Measurements from ENCODE around the gene CST6.
A peak's percentile ranks its signal among the peaks of the same experiment; 100 is the strongest.
"Not testable (repeated sequence)": the region's sequence is repeated elsewhere in the genome, so short reads cannot be mapped to it uniquely, and the experiment has no call there.

CST6 gene

DNA sequence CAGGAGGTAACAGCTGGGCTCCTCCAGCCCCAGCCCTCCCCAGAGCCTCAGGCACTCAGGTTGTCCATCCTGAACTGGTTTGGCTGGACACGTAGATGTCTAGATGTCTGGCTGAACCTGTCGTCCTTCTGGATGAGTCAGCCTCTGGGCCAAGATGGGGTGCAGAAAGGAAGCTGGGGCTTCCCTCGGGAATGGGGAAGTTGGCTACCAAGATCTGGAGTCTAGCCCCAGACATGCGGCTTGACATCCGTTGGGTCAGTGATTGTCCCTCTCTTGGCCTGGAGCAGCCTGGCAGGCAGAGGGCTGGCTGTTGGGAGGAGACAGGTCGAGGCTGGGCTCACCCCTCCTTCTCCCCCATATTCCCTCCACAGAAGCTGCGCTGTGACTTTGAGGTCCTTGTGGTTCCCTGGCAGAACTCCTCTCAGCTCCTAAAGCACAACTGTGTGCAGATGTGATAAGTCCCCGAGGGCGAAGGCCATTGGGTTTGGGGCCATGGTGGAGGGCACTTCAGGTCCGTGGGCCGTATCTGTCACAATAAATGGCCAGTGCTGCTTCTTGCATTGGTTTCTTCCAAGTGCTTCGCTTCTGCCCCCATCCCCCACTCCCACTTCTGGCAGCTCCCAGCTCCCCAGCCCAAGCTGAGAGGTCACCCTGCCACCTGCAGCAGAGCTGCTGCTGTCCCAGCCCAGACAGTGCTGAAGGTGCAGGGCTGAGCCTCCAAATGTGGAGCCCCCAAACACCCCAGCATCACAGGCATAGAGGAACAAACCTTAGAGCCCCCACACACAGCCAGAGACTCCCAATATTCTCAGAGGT is 1.3 kb downstream of the CST6 start:
- Histone ChIP-seq H3K27ac (ENCODE audit: low read depth, low read length) (no peak overlapping the region), H3K4me3 (ENCODE audit: low read length) (no peak overlapping the region), H3K27me3 (ENCODE audit: control insufficient read depth, insufficient read depth, low read length) (peaks cover 21% of the 10 kb centered on the region), H3K9ac (ENCODE audit: low read length) (no peak overlapping the region), H3K4me1 (ENCODE audit: control insufficient read depth, insufficient read depth, low read length) (no peaks in the 10 kb centered on the region), H3K36me3 (ENCODE audit: control insufficient read depth, insufficient read depth, low read length) (no peaks in the 10 kb centered on the region)

DNA sequence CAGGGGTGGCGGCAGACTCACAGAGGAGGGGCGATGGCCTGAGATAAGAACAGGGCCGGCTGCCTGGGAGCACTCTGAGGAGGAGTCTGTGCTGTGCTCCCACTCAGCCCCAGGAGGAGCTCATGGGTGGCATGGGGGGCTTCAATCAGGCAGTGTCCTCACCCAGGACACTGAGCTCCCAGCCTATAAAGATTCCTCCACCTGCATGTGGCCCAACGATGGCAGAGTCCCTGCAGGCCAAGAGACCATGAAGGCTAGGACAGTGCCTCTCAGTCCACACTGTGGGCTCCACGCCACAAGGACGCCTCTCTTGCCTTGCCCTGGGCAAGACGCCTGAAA is 1.9 kb downstream of the CST6 start:
- Histone ChIP-seq H3K9ac (ENCODE audit: low read length) (no peak overlapping the region), H3K27ac (ENCODE audit: low read depth, low read length) (no peak overlapping the region), H3K4me1 (ENCODE audit: control insufficient read depth, insufficient read depth, low read length) (no peaks in the 10 kb centered on the region), H3K27me3 (ENCODE audit: control insufficient read depth, insufficient read depth, low read length) (peaks cover 21% of the 10 kb centered on the region), H3K36me3 (ENCODE audit: control insufficient read depth, insufficient read depth, low read length) (no peaks in the 10 kb centered on the region), H3K4me3 (ENCODE audit: low read length) (no peak overlapping the region)

DNA sequence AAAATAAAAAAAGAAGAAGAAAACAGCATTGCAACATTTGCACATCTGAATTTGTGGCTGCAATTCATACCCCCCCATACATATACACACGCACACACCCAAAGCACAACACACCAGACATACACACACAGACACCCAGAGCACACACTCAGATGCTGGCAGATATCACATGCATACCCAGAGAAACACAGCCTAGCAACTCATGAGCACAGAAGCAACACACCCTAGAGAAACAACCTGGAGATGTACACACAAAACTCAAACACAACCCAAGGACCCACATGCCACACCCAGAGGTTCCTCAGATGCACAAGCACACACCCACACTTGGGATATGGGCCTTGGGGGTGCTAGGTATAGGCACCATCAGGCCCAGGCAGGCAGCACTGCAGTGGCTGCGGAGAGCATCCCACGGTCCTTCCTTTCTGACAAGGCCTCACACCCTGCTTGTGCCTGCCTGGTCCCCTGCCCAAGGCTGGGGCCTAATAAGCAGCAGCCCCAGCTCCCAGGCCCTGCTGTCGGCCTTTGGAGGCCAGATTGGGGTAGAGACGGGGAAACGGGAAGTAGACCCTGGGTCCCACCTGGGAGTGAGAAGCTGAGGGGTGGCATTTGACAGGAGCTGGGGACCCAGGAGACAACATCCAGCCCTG is 3.1 kb downstream of the CST6 start:
- H3K4me1 ChIP-seq (ENCODE audit: control insufficient read depth, insufficient read depth, low read length): no peaks in the 10 kb centered on the region
- H3K27me3 ChIP-seq (ENCODE audit: control insufficient read depth, insufficient read depth, low read length): peaks cover 21% of the 10 kb centered on the region
- no peak overlapping the region for H3K9ac ChIP-seq (ENCODE audit: low read length)
- no peak overlapping the region for H3K27ac ChIP-seq (ENCODE audit: low read depth, low read length)
- no peaks in the 10 kb centered on the region for H3K36me3 ChIP-seq (ENCODE audit: control insufficient read depth, insufficient read depth, low read length)
- H3K4me3 ChIP-seq (ENCODE audit: low read length): no peak overlapping the region

DNA sequence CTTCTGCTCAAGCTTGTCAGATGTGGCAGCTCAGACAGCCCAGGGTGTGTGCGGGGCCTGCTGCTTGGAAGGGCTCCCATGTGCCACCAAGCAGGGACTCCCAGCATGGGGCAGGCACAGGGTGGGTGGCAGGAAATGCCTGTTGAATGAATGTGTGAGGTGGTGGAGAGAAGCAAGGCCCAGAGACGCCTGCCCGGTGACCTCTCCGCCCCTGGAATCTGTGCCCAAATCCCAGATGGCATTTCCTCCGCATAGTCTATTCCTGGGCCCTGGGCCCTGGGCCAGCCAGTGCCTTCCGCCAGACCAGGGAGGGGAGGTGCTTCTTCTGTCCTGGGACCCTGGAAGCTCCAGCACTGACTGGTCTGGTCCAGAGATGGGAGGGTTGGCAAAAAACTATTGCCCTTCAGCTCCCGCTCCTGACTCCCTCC is 3.7 kb downstream of the CST6 start:
- Histone ChIP-seq H3K27ac (ENCODE audit: low read depth, low read length) (no peak overlapping the region), H3K4me1 (ENCODE audit: control insufficient read depth, insufficient read depth, low read length) (no peaks in the 10 kb centered on the region), H3K27me3 (ENCODE audit: control insufficient read depth, insufficient read depth, low read length) (peaks cover 21% of the 10 kb centered on the region), H3K4me3 (ENCODE audit: low read length) (no peak overlapping the region), H3K36me3 (ENCODE audit: control insufficient read depth, insufficient read depth, low read length) (no peaks in the 10 kb centered on the region), H3K9ac (ENCODE audit: low read length) (no peak overlapping the region)

DNA sequence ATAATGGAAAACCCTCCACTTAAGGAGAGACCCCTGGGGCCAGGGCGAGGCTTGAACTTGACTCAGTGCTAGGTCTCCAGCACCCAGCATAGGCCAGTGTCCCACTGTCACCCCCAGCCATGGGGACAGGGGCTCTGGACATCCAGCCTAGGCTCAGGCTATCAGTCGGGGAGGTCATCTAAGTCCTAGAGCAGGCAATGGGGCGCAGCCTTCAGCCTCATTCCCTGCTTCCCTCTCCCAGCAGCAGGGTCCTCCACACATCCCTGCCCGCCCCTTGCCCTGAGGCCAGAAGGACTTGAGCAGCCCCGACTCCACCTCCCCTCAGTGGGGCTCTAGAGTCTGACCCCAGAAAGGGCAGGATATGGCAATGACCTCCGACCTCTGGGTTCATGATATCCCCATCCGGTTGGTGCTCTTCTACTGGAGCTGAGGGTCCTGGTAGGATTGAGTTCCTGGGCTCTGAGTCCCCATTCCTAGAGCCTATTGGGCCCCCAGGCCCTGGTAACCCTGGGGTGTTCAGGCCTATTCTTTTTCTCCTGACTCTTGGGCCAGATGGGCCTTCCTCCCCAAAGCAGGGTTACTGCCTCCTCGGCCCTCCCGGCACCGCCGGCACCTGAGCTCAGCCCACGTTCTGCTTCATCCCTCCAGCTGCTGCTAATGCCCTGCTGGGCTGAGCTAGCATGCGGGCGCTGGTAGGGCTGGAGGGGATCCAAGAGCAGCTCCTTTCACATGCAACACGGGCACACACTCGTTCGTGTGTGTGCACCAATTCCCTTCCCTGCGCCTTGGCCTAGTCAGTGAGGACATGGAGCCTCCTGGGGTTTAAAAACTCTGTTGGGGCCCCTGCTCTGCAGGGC is 4.4 kb downstream of the CST6 start:
- Histone ChIP-seq H3K4me3 (ENCODE audit: low read length) (no peak overlapping the region), H3K27me3 (ENCODE audit: control insufficient read depth, insufficient read depth, low read length) (peaks cover 21% of the 10 kb centered on the region), H3K27ac (ENCODE audit: low read depth, low read length) (no peak overlapping the region), H3K36me3 (ENCODE audit: control insufficient read depth, insufficient read depth, low read length) (no peaks in the 10 kb centered on the region), H3K4me1 (ENCODE audit: control insufficient read depth, insufficient read depth, low read length) (no peaks in the 10 kb centered on the region), H3K9ac (ENCODE audit: low read length) (no peak overlapping the region)

DNA sequence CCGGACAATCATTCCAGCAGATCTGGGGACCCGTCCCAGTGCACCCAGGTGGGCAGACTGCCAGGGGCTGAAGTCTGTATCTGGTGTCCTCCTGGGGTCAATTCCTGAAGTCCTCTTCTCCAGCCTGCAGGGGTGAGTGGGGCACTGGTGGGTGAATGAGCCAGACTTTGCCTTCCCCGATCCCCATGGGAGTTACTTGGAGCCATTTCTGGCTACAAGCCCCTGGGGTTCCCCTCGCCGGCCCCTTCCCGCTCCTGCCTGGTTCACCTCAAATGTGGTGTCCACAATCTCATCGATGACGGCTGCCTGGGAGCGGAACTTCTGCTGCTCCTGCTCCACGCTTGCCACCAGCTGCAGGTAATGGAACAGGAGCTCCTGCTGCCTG is 5.0 kb downstream of the CST6 start:
- H3K9ac ChIP-seq (ENCODE audit: low read length): no peak overlapping the region
- H3K27me3 ChIP-seq (ENCODE audit: control insufficient read depth, insufficient read depth, low read length): peaks cover 17% of the 10 kb centered on the region
- no peak overlapping the region for H3K4me3 ChIP-seq (ENCODE audit: low read length)
- H3K36me3 ChIP-seq (ENCODE audit: control insufficient read depth, insufficient read depth, low read length): no peaks in the 10 kb centered on the region
- no peak overlapping the region for H3K27ac ChIP-seq (ENCODE audit: low read depth, low read length)
- no peaks in the 10 kb centered on the region for H3K4me1 ChIP-seq (ENCODE audit: control insufficient read depth, insufficient read depth, low read length)

DNA sequence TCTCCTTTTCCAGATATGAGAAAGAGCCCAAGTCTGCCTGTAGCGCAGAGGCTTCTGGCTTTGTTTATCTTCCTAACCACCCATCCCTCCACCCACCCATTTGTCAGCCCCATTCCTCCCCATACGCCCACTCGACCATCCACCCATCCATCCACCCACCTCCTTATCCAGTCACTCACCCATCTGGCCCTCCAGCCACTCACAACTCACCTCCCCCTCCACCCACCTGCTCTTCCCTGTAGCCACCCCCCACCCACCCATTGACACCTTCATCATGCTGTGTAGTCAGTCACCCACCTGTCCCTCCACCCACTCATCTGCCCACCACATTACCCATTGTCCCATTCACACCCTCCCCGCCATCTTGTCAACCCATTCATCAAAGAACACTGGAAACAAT is 5.5 kb downstream of the CST6 start:
- no peak overlapping the region for H3K27ac ChIP-seq (ENCODE audit: low read depth, low read length)
- no peaks in the 10 kb centered on the region for H3K4me1 ChIP-seq (ENCODE audit: control insufficient read depth, insufficient read depth, low read length)
- peaks cover 11% of the 10 kb centered on the region for H3K27me3 ChIP-seq (ENCODE audit: control insufficient read depth, insufficient read depth, low read length)
- no peaks in the 10 kb centered on the region for H3K36me3 ChIP-seq (ENCODE audit: control insufficient read depth, insufficient read depth, low read length)
- no peak overlapping the region for H3K9ac ChIP-seq (ENCODE audit: low read length)
- H3K4me3 ChIP-seq (ENCODE audit: low read length): no peak overlapping the region

DNA sequence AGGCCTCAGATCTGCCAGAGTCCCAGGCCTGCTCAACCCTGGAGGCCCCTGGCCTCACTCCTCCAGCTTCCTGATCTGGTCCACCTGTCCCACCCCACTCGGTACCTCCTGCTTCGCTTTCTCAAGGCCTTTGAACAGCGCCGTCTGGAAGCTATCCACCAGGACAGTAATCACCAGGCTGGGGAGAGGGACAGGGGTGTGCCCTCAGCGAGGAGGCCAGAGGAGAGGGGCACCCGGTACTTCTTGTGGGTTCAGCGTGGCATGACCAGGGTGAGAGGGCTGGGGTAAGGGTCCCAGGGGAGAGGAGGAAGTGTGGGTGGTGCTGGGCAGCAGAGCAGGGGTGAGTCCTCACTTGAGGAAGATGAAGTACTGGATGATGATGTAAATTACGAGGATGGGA is 8.4 kb downstream of the CST6 start:
- Histone ChIP-seq H3K27ac (ENCODE audit: low read depth, low read length) (no peak overlapping the region), H3K4me1 (ENCODE audit: control insufficient read depth, insufficient read depth, low read length) (no peaks in the 10 kb centered on the region), H3K27me3 (ENCODE audit: control insufficient read depth, insufficient read depth, low read length) (no peaks in the 10 kb centered on the region), H3K9ac (ENCODE audit: low read length) (no peak overlapping the region), H3K4me3 (ENCODE audit: low read length) (no peak overlapping the region), H3K36me3 (ENCODE audit: control insufficient read depth, insufficient read depth, low read length) (no peaks in the 10 kb centered on the region)

DNA sequence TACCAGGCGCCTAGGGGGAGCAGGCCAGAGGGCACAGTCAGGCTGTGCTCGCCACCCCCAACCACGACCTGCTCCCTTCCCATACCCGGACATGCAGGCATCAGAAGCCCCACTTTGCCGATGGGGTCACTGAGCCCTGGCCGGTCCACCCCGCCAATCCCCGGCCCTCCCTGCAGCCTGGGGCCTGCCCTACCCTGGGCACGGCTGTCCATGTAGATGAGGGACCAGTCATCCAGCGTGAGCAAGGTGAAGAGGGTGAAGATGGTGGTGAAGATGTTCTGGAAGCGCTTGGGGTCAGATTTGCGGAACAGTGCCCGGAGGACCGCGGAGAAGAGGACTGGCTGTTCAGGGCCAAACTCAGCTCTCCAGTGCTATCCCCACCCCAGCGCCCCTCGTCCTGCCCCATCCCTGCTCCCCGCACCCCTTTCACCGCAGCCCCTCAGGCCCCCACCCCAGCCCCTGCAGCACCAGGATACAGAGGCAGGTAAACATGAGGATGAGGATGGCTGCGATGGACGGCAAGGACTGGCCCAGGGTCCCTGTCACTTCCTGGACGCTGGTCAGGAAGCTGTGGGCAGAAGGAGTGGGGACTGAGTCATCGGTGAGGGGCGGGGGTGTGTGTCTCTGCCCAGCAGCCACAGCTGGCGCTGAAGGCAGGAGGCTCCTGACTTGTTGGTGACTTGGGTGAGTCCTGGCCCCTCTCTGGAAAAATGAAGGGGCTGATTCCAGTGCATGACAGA is 9.0 kb downstream of the CST6 start:
- H3K4me1 ChIP-seq (ENCODE audit: control insufficient read depth, insufficient read depth, low read length): no peaks in the 10 kb centered on the region
- H3K27ac ChIP-seq (ENCODE audit: low read depth, low read length): no peak overlapping the region
- H3K36me3 ChIP-seq (ENCODE audit: control insufficient read depth, insufficient read depth, low read length): no peaks in the 10 kb centered on the region
- H3K9ac ChIP-seq (ENCODE audit: low read length): no peak overlapping the region
- H3K27me3 ChIP-seq (ENCODE audit: control insufficient read depth, insufficient read depth, low read length): no peaks in the 10 kb centered on the region
- H3K4me3 ChIP-seq (ENCODE audit: low read length): no peak overlapping the region

DNA sequence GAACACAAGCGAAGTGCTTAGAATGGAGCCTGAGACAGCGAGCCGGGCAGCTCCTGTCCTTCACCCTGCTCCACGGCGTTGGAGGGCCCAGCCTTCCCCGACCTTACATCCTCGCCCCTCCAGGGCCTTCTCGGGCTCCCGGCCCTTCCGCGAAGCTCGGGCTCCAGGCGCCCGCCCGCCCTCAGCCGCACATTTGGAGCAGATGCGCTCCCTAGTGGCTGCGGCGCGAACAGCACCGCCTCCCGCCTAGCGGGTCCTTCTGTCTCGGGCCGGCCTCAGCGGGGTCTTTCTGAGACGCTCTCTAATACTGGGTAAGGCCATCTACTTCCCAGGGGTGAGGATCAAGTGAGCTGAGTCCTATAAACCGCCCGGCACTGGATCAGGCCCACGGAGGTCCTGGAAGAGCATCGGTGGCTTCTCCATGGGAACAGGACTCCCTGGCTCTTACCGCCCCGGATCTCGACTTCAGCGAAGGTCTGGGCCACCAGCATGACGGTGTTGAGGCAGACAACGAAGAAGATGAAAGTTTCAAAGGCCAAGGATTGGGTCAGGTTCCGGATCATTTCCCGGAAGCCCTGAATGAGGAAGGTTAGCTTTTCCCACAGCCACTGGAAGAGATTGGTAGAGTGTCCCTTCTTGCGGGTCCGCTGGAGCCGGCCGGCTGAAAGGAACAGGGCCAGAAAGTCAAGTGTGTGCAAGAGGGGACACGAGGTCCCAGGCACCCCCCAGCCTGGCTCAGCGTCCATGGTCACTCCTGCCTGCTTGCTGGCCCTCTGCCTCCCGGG is 10.8 kb downstream of the CST6 start:
- no peaks in the 10 kb centered on the region for H3K27me3 ChIP-seq (ENCODE audit: control insufficient read depth, insufficient read depth, low read length)
- H3K36me3 ChIP-seq (ENCODE audit: control insufficient read depth, insufficient read depth, low read length): no peaks in the 10 kb centered on the region
- H3K27ac ChIP-seq (ENCODE audit: low read depth, low read length): no peak overlapping the region
- H3K4me3 ChIP-seq (ENCODE audit: low read length): peak overlapping the region; percentile 41
- H3K9ac ChIP-seq (ENCODE audit: low read length): no peak overlapping the region
- no peaks in the 10 kb centered on the region for H3K4me1 ChIP-seq (ENCODE audit: control insufficient read depth, insufficient read depth, low read length)

DNA sequence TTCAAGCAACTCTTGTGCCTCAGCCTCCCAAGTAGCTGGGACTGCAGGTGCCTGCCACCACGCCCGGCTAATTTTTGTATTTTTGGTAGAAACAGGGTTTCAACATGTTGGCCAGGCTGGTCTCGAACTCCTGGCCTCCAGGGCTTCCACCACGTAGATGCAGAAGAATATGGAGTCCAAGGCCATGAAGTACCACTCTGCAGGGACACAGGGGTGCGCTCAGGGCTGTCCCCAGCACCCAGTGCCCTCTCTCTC is 11.3 kb downstream of the CST6 start:
- H3K9ac ChIP-seq (ENCODE audit: low read length); H3K4me3 ChIP-seq (ENCODE audit: low read length); H3K4me1 ChIP-seq (ENCODE audit: control insufficient read depth, insufficient read depth, low read length): not testable (repeated sequence)

More for the DNA sequence above, 11.3 kb downstream of the CST6 start:
- H3K27me3 ChIP-seq (ENCODE audit: control insufficient read depth, insufficient read depth, low read length); H3K36me3 ChIP-seq (ENCODE audit: control insufficient read depth, insufficient read depth, low read length); H3K27ac ChIP-seq (ENCODE audit: low read depth, low read length): not testable (repeated sequence)
